ENCODE results near the gene SNX22. TPM values are rescaled to one million over a fixed set of nuclear protein-coding genes. Genes with fewer than 3 reads are reported as not detected.

Gene SNX22
- total and polyA plus RNA-seq, 7 donors, result under 0.01 to 8.4 (median 0.83) TPM; not detected in 2

DNA sequence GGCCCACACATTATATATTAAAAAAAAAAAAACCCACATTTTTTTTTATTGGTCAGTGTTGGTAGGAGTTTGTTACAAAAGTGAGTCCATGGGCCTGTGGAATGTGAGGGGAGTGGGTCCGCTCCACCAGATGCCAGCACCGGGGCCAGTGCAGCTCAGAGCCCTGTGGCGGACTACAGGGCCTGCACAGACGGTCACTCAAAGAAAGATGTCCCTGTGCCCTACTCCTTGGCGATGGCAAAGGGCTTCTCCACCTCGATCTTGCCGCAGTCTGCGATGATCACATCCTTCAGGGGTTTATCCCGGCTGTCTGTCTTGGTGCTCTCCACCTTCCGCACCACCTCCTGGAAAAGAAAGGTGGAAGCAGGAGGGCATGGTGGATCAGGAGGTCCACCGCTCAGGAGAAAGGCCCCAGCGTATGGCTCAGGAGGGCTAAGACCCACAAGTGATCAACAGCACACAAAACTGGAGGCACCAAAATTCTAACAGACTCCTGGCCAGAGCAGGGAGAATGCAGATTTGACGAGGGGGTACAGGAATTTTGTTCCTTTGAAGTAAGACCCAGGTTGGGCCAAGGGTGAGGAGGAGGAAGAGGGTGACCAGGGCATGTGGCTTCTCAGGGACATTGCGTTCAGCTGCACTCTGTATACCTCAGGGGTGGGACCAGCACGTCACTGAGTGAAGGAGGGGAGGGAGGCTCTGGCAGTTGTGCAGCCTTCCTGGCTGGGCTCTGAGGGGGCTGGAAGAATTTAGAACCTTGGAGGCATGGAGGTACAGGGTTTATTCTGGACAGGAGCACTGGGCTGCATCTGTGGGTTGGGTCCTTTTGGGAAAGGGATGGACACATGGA lies 4.5 kb downstream of the SNX22 start:
- no peak overlapping the region for H3K4me3 ChIP-seq
- WGBS, 2 donors, result 92 to 93% methylated on average over 15 of the region's 15 CpGs
- H3K36me3 ChIP-seq, result peaks cover 29 to 62% (median 59%) of the 10 kb centered on the region in 4 donors
- TF ChIP-seq CTCF (IDR thresholded peaks at IDR 0.05) (no peak), EP300 (IDR thresholded peaks at IDR 0.05) (no peak), POLR2A (IDR thresholded peaks at IDR 0.05) (no peak), POLR2AphosphoS5 (IDR thresholded peaks at IDR 0.05) (no peak)
- H3K27me3 ChIP-seq, result peaks cover 22 to 24% (median 23%) of the 10 kb centered on the region in 3 donors
- peaks cover 0 to 59% (median 49%) of the 10 kb centered on the region in 4 donors for H3K4me1 ChIP-seq
- no peaks in the 10 kb centered on the region for H3K9me3 ChIP-seq
- no peak for DNase-seq
- intact Hi-C loops (cut with DNase I), result no loop called here
- no peak overlapping the region for H3K27ac ChIP-seq

GRCh38 chr15:64156652-64157331 lies 5.3 kb downstream of the SNX22 start:
- Histone ChIP-seq H3K4me3 (no peak overlapping the region), H3K9me3 (no peaks in the 10 kb centered on the region), H3K27me3 (peaks cover 15 to 17% (median 16%) of the 10 kb centered on the region in 3 donors), H3K27ac (no peak overlapping the region), H3K4me1 (peaks cover 0 to 59% (median 49%) of the 10 kb centered on the region in 4 donors), H3K36me3 (peaks cover 29 to 69% (median 63%) of the 10 kb centered on the region in 4 donors)
- TF ChIP-seq POLR2A (IDR thresholded peaks at IDR 0.05) (no peak), POLR2AphosphoS5 (IDR thresholded peaks at IDR 0.05) (no peak), EP300 (IDR thresholded peaks at IDR 0.05) (no peak), CTCF (IDR thresholded peaks at IDR 0.05) (no peak)
- DNase-seq, result no peak
- WGBS, 2 donors, result 92 to 94% methylated on average over 16 of the region's 16 CpGs
- intact Hi-C loops (cut with DNase I), result no loop called here

DNA sequence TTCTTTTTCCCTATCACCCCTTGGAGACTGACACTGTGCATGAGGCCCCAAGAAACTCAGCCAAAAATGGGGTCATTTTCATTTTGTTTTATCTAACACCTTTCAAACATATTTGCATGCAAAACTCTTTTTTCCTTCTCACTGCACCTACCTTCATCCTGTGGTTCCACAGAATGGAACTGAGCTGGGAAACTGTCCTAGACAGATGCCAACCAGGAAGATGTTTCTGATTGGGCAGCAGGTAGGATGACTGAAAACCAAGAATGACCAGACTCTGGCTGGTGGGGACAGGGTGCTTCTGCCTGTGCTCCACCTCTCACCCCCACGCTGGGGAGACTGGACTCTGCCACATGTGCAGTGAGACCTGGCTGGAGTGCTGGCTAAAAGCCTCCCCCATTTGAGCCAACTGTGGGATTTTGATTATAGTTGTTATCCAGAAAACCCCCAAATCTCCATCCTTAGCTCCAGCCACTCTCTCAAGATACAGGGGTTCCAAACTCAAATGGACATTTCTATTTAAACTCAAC lies 6.1 kb downstream of the SNX22 start:
- no peak overlapping the region for H3K27ac ChIP-seq
- peaks cover 0 to 56% (median 47%) of the 10 kb centered on the region in 4 donors for H3K4me1 ChIP-seq
- WGBS, 2 donors, result 92 to 95% methylated on average over 1 of the region's 1 CpG
- peaks cover 29 to 69% (median 63%) of the 10 kb centered on the region in 4 donors for H3K36me3 ChIP-seq
- no peak for DNase-seq
- peaks cover 6 to 8% (median 7%) of the 10 kb centered on the region in 3 donors for H3K27me3 ChIP-seq
- no peak overlapping the region for H3K4me3 ChIP-seq
- TF ChIP-seq POLR2A (IDR thresholded peaks at IDR 0.05) (no peak), EP300 (IDR thresholded peaks at IDR 0.05) (no peak)
- H3K9me3 ChIP-seq, result no peaks in the 10 kb centered on the region
- intact Hi-C loops (cut with DNase I), result no loop called here

DNA sequence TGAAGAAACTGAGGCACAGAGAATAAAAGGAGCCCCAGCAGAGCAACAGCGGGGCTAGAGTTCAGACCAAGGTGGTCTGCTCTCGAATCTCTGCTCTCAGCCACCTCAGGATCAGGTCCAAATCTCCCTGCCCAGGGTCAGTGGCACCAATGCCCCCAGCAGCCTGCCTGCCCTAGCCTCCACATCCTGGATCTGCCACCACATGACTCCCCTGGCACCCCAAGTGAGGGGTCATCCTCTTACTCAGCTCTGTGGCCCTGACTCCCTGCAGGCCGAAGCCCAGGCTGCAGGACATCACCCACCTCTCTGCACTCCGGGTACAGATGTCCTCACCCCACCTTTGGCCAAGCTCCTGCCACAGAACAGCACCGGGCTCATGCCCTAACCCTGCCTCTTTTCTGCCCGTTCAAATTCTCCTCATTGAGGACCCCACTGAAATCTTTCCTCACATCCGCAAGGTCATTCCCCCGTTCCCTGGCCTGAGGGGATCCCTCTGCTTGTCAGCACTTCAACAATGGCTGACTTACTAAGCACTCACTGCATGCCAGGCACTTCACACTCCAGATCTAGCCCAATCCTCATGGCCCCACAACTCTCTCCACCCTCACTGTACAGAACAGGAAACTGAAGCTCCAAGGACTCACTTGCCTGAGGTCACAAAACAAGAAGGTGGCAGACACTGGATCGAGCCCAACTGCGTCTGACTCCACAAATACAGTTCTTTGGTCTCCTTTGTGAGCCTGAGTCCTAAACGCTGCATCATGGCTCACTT lies 7.0 kb downstream of the SNX22 start:
- Histone ChIP-seq H3K4me1 (peaks cover 0 to 50% (median 39%) of the 10 kb centered on the region in 4 donors), H3K27me3 (no peaks in the 10 kb centered on the region), H3K36me3 (peaks cover 29 to 69% (median 63%) of the 10 kb centered on the region in 4 donors), H3K9me3 (no peaks in the 10 kb centered on the region), H3K4me3 (no peak overlapping the region), H3K27ac (no peak overlapping the region)
- no peak for TF ChIP-seq POLR2A (IDR thresholded peaks at IDR 0.05)
- TF ChIP-seq POLR2AphosphoS5 (IDR thresholded peaks at IDR 0.05), result no peak
- TF ChIP-seq CTCF (IDR thresholded peaks at IDR 0.05), result no peak
- TF ChIP-seq EP300 (IDR thresholded peaks at IDR 0.05), result no peak
- DNase-seq, result no peak
- WGBS, 2 donors, result 88 to 89% methylated on average over 11 of the region's 11 CpGs
- intact Hi-C loops (cut with DNase I), result no loop called here
